Loucy (cell line): ENCODE measurements around the gene MICAL2.

Source experiments
- CTCF ChIP-seq: fragments of 200-600 bp; sonication (generic); conservative IDR thresholded peaks from 2 replicates; pipeline ENCODE4 v1.5.1; 2014; ENCODE audit warnings: mild to moderate bottlenecking, antibody characterized with exemption, low read length
- EZH2phosphoT487 ChIP-seq: fragments of 200-600 bp; IDR thresholded peaks from 2 replicates; pipeline ENCODE4 v1.6.1; 2018; ENCODE audit warnings: antibody characterized with exemption, mild to moderate bottlenecking, moderate library complexity, borderline replicate concordance

- TF ChIP-seq CTCF, result no peak
- no peak for TF ChIP-seq EZH2phosphoT487
These were observed 185.6 kb downstream of the MICAL2 start for GRCh38 chr11:12295943-12296342.
